Vagina (tissue), 2 donors: Measurements from ENCODE around the gene OR5AN1.

ENCODE experiments used
- CTCF ChIP-seq, 3 experiments: fragments of 450-650 bp in 2 of 3; fragments of 200-600 bp in 1 of 3; sonication (generic) in 1 of 3; IDR thresholded peaks; one replicate each; pipeline ENCODE4 v1.5.1; 2017 to 2019; ENCODE audit warnings: antibody characterized with exemption in 3 of 3, mild to moderate bottlenecking in 2 of 3, moderate library complexity in 2 of 3
- POLR2A ChIP-seq, 2 donors: fragments of 450-650 bp; IDR thresholded peaks; one replicate each; pipeline ENCODE4 v1.6.1; 2017; ENCODE audit warnings: antibody characterized with exemption in 2 of 2, mild to moderate bottlenecking in 2 of 2, moderate library complexity in 2 of 2

- TF ChIP-seq POLR2A (IDR thresholded peaks at IDR 0.05) (no peak), CTCF (IDR thresholded peaks at IDR 0.05) (no peak)
These were observed 42.5 kb downstream of the OR5AN1 start for GRCh38 chr11:59401262-59401552.
